Left ventricle myocardium inferior (tissue), 1 donor: ENCODE results near the gene GRIN3B. TPM values are rescaled to one million over a fixed set of nuclear protein-coding genes. Genes with fewer than 3 reads are reported as not detected.
A peak's percentile ranks its signal among the peaks of the same experiment; 100 is the strongest.

Source experiments
- DNase-seq: peaks from one replicate; pipeline ENCODE4 v3.0.0-alpha.2; 2020
- H3K27ac ChIP-seq: fragments of 200-600 bp; replicated peaks from 2 replicates; pipeline ENCODE4 v1.8.0; 2021
- H3K27me3 ChIP-seq: fragments of 200-600 bp; 2 replicates; pipeline ENCODE4 v1.8.0; 2021; ENCODE audit warnings: low read depth
- H3K36me3 ChIP-seq: fragments of 200-600 bp; 2 replicates; pipeline ENCODE4 v1.8.0; 2021
- H3K4me1 ChIP-seq: fragments of 200-600 bp; 2 replicates; pipeline ENCODE4 v1.8.0; 2021
- H3K4me3 ChIP-seq: fragments of 200-600 bp; 2 replicates; pipeline ENCODE4 v1.8.0; 2021; ENCODE audit warnings: mild to moderate bottlenecking, moderate library complexity
- H3K9me3 ChIP-seq: fragments of 200-600 bp; replicated peaks from 2 replicates; pipeline ENCODE4 v1.8.0; 2021
- CTCF ChIP-seq: fragments of 200-600 bp; IDR thresholded peaks from 2 replicates; pipeline ENCODE4 v1.8.0; 2021; ENCODE audit warnings: antibody characterized with exemption, mild to moderate bottlenecking, borderline replicate concordance
- intact Hi-C: fragments of 100-400 bp; cut with micrococcal nuclease; formaldehyde crosslinking; loops from one replicate; pipeline ENCODE4 v1.11.0; 2022
- total RNA-seq: library from RNA; stranded (reverse); fragmentation: NEBNext Ultra II Directional; extraction: Animal tissue kit (Norgen Biotek cat#: 25700); gene quantifications from one replicate; pipeline ENCODE4 v1.2.1, GENCODE V29; 2021
- donor health status: DM: no; HTN: yes; CAD: no; lungs with severe emphysema.

The GRIN3B gene
- total RNA-seq, 1 donor from 2014 or later = not detected

DNA sequence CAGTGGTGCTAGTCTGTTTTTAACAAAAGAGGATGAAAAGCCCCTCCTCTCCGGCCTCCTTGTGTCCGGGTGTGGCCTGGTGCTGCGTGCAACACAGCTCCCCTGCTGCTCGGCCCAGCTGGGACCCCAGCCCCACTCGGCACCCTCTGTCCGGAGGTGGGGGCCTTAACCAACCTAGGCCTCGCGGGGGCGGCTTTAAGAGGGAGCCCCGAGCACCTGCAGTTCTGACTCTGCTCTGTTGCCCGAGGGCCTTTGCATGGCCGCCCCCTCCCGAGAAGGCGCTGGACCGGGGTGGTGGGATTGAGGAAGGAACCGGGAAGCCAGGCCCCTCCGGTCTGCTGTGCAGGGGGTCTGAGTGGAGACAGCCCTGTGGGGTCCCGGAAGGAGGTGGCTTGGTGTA, 5.7 kb upstream of the GRIN3B start:
- DNase-seq = no peak
- Histone ChIP-seq H3K36me3 (peaks cover 37% of the 10 kb centered on the region), H3K4me1 (peaks cover 11% of the 10 kb centered on the region), H3K4me3 (no peak overlapping the region), H3K27ac (no peak overlapping the region), H3K27me3 (peaks cover 47% of the 10 kb centered on the region), H3K9me3 (no peaks in the 10 kb centered on the region)
- intact Hi-C loops = no loop called here
- no peak for TF ChIP-seq CTCF

DNA sequence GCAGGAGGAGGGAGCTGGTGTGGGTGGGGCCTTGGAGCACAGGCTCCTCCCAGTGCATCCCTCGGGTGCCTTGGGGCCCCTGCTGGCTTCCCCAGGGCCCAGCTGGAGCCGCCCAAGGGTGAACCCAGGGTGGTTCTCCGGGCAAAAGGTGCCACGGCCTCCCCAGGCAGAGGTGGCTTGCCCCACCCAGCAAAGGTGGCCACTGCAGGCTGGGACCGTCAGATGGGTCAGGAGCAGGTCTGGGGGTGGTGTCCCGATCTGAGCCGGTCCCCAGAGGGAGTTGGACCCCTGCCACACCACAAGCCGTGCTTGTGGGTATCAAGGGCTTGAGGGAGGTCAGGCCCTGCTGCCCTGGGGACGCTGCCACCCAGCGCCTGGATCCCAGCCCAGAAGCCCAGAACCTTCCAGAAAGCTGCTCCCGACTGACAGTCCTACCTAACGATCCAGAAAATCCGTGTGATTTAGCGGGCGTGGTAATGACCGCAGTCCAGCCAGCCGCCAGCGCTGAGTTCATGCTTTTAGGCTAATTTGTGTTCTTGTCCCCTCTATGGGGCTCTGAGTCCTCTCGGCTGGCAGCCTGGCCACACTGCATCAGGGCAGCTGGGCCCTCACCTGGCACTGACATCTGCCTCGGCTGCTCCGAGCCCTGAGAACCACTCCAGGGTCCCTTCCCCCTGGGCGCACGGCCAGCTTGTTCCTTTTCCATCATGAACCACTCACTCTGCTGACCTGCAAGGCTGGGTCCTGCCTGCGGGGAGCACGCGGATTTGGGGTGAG, 5.0 kb upstream of the GRIN3B start:
- H3K4me1 ChIP-seq = peaks cover 14% of the 10 kb centered on the region
- intact Hi-C loops = no loop called here
- H3K27me3 ChIP-seq = peaks cover 54% of the 10 kb centered on the region
- no peak overlapping the region for H3K4me3 ChIP-seq
- TF ChIP-seq CTCF = no peak
- no peak overlapping the region for H3K27ac ChIP-seq
- no peak for DNase-seq
- H3K9me3 ChIP-seq = no peaks in the 10 kb centered on the region
- H3K36me3 ChIP-seq = peaks cover 30% of the 10 kb centered on the region

DNA sequence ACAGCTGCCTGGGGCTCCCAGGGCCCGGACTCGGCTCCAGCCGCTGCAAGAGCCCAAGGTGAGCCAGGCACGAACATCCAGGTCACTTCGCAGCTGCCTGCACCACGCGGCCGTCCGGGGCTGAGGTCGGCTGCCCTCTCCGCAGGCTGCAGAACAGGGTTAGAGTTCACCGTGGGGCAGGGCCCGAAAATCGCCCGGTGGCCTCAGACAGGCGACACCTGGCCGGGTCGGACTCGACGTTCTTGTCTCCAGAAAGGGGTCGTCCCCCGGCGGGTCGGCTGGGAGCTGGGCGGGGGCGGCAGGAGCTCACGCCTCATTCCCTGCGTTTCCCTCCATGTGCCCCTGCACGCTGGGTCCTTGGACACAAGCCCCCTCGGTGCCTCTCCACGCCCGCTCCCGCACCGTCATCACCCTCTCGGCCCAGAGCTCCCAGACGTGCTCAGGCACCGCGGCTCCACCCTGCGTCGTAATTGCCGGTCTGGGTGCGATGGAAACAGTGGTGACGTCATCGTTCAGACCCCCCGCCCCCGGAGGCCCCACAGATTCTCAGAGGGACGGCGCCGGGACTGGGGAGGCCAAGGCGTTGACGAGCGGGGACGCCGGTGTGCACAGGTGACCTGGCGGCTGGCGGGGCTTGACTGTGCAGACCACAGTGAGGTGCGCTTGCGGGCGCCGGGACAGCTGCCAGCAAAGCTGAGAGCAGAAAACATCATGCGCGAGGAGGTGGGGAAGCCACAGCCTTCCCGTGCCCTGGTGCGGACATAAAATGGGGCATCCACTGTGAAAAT, 4.0 kb upstream of the GRIN3B start:
- H3K4me1 ChIP-seq = peaks cover 22% of the 10 kb centered on the region
- DNase-seq = no peak
- TF ChIP-seq CTCF = no peak
- H3K9me3 ChIP-seq = no peaks in the 10 kb centered on the region
- H3K36me3 ChIP-seq = peaks cover 20% of the 10 kb centered on the region
- intact Hi-C loops = no loop called here
- peak overlapping the region; percentile 7 for H3K4me3 ChIP-seq
- no peak overlapping the region for H3K27ac ChIP-seq
- peaks cover 65% of the 10 kb centered on the region for H3K27me3 ChIP-seq

DNA sequence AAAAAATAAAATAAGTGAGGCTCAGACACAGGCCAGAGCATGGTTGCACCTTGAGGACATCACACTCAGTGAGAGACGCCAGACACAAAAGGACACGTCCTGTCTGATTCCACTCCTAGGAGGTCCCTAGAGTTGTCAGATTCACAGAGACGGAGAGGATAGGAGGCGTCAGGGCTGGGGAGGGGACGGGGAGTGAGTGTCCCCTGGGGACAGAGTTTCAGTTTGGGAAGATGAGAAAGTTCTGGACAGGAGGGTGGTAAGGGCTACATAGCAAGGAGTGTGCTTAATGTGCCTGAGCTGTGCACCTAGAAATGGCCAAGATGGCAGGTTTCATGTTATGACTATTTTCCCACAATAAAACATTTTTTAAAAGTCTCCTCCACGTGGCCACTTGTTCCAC, 2.2 kb upstream of the GRIN3B start:
- no peaks in the 10 kb centered on the region for H3K9me3 ChIP-seq
- intact Hi-C loops = no loop called here
- peaks cover 14% of the 10 kb centered on the region for H3K36me3 ChIP-seq
- no peak for DNase-seq
- H3K27ac ChIP-seq = no peak overlapping the region
- no peak overlapping the region for H3K4me3 ChIP-seq
- peaks cover 29% of the 10 kb centered on the region for H3K4me1 ChIP-seq
- peaks cover 83% of the 10 kb centered on the region for H3K27me3 ChIP-seq
- TF ChIP-seq CTCF = no peak

- intact Hi-C loops = no loop called here
- Histone ChIP-seq H3K4me1 (peaks cover 29% of the 10 kb centered on the region), H3K9me3 (no peaks in the 10 kb centered on the region), H3K27me3 (peaks cover 89% of the 10 kb centered on the region), H3K36me3 (peaks cover 2% of the 10 kb centered on the region), H3K4me3 (no peak overlapping the region), H3K27ac (no peak overlapping the region)
- DNase-seq = no peak
- no peak for TF ChIP-seq CTCF
These were observed 870 bp upstream of the GRIN3B start for GRCh38 chr19:999379-999719.
